Fibroblast of skin of abdomen (primary cell): ENCODE results near the gene LDHD.
"Not testable (repeated sequence)": the region's sequence is repeated elsewhere in the genome, so short reads cannot be mapped to it uniquely, and the experiment has no call there.

ENCODE experiments used
- DNase-seq: peaks from one replicate; pipeline ENCODE4 v3.0.0-alpha.2; 2013

LDHD gene

DNA sequence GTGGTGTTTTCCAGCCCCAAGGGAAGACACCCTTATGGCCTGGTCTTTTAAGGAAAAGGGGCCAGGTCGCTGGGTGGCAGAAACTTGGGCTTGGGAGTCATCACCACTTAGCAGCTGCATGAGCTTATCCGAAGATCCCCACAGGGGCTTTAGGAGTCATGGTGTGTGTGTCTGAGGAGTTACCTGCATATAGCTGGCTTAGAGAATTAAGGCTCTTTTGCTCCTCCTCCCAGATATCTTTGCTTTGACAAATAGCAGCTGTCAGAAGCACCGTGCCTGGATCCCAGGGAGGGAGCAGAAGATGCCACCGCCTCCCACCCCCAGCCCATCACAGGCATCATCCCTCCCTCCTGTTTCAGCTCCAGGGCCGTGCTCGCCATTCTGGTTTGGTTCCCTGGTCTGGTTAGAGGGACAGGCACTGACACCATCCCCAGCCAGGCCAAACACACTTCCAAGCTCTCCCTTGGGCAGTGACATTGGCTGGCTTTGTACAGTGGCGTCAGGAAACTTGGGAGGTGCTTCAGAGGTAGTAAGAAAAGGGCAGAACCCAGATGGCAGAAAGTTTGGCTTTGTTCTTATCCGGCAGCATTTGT is 17.4 kb downstream of the LDHD start:
- no peak for DNase-seq

DNA sequence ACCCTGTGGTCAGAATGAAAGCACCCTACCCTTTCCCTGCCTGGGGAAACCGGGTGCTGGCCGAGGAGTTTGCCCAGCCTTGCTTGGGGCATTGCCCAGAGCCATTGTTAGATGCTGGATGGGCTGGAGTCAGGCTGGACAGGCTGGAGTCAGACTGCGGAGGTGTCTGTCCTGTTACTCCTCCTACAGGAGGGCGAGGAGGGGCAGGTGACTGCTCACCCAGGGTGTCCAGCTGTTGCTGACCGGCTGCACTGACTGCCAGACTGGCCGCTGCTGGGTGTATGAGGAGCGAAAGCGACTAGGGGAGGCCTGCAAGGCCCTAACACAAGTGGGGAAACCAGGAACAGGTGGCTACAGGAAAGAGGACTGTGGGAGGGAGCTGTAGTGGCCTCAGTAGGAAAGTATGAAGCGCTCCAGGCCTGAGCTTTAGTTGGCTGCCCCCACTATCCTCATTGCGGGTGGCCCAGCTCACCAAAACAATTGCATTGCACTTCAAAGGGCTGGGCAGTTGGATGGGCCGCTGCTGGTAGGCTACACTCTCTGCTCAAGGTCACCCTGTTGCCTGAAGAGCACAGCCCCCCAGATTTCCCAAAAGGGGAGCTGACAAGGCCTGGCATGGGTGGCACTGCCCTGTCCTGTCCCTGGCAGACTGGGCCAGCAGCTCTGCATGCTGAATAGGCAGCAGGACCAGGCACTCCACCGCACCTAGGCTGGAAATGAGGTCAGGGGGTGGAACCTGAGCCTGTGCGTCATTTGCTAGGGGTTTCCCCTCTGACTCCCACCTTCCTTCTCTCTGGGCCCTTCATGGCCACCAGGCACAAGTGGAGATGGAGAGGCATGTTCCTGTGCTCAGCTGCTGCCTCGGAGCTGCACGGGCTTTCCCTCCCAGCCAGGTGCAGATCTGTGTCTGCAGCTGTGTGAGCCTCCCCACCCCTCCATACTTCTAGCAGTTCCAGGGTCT is 18.4 kb downstream of the LDHD start:
- no peak for DNase-seq

DNA sequence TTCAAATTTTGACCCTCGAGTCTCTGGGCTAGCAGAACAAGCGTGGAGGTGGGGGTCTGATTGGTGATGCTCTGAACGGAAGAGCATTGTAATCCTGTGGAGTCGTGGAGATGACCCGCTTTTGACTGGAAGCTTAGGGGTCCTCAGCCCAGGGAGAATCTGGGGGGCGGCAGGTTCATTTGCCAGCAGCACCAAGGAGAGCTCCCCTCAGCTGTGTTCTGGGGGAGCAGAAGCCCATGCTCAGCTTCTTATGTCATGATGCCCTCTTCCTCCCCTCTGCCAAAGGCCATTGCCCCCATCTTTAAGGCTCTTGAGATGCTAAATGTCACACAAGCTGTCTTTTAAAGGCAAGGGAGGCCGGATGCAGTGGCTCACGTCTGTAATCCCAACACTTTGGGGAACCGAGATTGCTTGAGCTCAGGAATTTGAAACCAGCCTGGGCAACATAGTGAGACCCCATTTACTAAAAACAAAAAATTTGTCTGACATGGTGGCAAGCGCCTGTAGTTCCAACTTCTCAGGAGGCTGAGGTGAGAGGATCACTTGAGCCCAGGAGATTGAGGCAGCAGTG is 19.3 kb downstream of the LDHD start:
- DNase-seq, result no peak

DNA sequence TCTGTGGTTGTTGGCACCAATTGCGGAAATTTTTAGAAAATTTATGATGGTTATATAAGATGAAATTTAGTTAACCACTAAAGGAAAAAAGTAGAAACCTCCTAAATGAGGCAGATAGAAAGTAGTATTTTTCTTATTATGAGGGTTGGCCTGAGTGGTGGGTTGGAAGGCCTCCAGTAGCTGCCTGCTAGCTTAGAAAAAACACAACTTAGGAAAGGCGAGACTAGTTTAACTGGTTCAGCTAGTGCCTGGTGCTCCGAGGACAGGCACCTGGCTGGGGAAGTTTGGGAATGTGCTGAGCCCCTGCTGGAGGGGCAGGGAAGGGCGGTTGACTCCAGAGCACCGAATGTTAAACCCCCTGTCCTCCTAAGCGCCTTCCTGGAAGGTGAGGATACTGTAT is 19.9 kb downstream of the LDHD start:
- DNase-seq, result no peak

DNA sequence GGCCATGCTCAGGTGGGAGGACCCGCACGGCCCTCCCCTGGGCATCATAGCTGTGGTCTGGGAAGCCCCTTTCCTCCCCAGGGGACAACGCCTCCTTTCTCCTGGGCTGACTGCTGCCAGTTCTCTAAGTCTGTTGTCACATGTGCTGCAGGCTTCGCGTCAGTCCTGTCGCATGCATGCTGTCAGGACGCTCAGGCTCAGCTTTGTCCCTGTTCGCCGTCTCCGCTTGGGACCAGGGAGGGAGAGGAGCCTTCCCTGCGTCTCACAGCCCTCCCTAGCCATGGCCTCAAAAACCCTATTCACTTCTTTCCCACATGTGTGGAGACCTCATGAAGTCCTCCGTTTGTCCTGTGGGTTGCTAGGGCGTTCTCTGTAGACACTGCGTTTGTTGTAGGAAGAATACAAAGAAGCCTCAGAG is 21.4 kb downstream of the LDHD start:
- no peak for DNase-seq

DNA sequence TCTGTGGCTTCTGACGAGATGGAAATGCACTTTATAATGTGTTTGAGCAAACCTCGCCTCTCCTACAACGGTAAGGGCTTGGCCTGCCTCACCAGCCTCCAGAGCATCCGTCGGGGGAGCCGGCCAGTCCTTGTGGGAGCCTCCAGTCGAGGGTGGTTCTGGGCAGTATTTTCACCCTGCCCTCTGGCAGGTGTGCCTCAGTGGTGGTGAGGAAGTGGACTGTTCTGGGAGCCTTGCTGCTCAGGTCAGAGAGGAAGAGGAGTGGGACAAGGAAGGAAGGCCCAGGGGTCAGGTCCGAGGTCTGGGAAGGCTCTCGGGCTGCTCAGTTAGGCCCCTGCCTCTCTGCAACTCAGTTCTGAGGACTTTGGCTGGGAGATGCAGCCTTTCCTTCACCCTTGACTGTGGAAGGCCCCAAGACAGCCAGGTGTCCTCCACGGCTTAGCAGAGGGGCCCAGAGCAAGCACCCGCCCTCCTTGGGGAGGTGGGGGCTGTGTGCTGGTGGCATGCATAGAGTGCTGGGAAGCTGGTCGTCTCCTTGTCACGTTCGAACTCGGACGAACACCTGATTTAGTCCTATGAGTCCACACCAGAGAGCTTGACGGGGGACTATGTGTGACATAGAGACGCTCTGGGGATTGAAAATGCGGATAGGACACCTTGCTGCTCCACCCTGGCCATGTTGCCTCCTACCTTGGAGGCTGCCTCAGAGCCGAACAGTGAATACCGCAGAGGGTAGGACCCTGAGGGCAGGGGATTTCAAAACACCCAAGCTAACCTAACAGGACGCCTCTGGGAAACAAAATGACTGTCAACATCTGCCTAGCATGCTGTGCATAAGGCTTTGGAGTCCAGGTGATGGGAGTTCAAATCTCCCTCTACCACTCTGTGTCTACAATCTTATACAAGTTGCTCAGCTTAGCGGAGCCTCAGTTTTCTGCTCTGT is 22.7 kb downstream of the LDHD start:
- no peak for DNase-seq

DNA sequence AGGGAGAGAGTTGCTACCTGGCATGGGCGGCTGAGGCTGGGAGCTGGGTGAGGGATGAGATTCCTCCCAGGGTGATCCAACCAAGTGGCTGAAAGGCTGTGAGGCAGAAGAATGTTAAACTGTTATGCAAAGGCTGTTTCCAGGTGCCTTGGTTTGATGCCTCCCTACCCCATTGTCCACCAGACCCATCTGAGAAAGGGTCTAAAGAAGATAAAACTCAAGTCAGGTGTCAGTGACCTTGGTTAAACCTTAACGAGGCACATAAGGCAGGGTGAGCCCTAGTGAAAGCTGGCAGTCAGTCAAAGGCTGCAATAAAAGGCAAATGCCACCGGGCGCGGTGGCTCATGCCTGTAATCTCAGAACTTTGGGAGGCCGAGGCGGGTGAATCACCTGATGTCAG is 23.8 kb downstream of the LDHD start:
- DNase-seq, result no peak

DNA sequence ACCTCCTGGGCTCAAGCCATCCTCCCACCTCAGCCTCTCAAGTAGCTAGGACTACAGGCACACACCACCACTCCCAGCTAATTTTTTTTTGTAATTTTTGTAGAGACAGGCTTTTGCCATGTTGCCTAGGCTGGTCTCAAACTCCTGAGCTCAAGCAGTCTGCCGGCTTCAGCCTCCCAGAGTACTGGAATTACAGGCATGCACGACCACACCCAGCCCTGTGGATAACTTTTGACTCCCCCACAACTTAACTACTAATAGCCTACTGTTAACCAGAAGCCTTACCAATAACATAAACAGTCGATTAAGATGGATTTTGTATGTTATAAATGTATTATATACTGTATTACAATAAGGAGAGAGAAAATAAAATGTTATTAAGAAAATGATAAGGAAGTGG is 25.0 kb downstream of the LDHD start:
- DNase-seq, result not testable (repeated sequence)

DNA sequence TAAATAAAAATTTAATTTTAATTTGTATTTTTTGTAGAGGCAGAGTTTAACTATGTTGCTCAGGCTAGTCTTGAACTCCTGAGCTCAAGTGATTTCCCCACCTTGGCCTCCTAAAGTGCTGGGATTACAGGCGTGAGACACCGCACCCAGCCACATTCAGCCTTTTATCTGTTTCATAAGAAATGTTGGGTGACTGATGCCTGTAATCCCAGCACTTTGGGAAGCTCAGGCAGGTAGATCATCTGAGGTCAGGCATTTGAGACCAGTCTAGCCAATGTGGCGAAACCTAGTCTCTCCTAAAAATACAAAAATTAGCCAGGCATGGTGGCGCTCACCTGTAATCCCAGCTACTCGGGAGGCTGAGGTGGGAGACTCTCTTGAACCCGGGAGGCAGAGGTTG is 25.7 kb downstream of the LDHD start:
- DNase-seq, result not testable (repeated sequence)

DNA sequence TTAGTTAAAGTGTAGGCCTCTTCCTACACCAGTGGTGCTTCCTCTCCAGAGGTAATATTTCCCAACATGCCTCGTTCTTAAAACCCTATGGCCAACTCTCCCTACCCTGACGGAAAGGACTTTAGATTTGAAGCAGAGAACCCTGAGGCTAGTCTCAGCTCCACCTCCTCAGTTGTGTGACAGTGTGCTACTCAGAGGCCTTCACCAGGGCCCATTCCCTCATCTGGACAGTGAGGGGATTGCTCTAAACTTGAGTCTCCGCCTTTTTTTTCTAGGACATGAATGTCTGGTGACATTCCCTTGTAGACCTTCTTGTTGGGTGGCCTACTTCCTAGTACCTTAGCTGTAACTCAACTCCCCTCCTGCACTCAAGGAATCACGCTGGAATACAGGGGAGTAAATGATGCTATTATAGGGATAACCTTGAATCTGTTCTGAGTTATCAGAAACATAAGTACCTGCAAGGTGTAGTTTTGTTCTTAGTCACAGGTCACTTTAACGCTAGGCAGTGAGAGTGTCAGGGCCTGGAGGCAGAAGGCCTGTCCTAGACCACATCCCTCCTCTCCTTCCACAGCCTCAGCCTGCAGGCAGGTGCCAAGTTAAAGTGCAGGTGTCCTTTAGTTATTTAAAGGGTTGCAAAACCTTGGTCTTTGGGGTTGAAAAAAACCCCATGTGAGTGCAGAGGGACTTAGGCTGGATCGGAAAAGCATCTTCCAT is 26.9 kb downstream of the LDHD start:
- no peak for DNase-seq

DNA sequence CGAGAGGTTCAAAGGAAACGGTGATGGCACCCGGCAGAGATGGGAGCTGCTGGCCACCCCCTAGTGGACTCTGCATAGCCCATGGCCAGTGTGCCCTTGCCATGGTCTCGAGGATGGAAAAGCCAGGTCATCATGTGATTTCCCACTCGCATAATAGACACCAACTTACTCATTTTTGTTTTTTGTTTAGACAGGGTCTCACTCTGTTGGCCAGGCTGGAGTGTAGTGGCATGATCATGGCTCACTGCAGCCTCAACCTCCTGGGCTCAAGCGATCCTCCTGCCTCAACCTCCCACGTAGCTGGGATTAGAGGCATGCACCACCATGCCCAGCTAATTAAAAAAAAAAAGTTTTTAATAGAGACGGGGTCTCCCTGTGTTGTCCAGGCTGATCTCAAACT is 27.6 kb downstream of the LDHD start:
- DNase-seq, result no peak

DNA sequence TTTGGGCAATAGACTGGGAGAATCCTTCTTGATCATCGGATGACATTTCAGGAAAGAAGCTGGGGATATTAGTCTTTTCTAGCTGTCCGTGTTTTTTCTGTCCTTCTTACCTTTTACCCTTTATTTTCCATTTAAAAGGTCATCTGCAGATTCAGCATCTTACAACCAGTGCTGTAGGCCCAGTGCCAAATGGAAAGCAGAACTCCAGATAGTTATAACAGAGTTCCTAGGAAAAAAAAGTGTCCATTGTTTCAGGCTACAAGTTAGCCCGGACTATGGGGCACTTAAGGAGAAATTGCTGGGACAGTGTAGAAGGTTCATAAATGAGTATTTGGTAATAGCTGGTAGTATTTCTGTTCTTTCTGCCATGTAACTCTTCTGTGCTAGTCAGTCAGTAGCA is 28.4 kb downstream of the LDHD start:
- DNase-seq, result no peak

DNA sequence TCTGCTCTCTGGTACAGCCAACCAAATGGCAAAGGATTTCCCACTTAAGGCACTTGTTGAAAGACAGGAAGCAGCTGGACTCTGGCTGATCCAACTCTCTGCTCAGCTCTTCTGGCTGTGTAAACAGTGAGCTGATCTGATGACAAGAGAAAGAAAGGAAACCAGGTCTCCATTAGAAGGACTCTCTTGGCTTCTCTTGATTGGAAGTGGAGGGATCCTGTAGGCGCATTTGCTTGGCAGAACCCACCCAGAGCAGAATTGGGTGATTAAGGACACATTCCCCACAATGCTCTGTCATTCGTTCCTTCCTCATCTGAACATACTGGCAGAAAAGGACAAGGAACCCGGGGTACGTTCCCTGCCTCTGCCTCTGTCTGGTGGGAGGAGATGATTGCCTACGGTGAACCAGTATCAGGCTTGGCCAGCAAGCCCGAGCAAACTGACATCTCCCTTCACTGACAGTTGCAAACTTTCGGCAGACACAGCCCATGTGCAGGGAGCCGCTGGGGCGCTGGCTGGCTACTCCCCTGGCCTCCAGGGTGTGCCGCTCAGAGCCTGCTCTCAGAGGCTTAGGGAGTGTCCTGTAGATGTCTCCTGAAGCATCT is 29.1 kb downstream of the LDHD start:
- DNase-seq, result peak; percentile 67

DNA sequence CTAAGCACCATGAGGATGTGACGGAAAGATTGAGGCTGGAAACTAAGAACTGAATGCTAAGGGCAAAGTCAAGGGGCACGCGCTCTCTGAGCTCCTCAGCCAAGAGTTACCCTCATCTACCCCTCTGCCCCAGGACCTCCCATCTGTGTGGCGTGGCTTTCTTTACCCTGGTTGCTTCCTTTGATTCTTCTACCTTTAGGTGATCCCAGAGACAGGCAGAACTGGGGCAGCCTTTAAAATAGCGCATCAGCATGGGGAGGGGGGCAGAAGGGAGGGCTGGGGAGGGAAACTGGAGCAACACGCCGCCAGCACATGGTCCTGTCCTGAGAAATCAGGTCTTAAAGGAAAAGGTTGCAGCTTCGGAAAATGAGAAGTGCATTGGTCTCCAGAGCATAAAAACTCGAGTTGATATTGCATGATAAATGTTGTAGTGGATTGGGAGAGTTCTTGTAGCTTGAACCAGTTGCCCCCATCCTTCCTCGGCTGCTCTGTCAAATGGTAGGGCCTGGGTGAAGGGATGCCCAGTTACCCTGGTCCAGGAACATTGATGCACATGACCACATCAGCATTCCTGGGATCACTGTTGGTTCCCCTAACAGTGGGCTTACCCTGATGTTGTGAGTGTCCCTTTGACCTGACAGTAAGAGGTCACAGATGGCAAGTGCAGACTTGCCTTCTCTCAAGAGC is 29.7 kb downstream of the LDHD start:
- no peak for DNase-seq

DNA sequence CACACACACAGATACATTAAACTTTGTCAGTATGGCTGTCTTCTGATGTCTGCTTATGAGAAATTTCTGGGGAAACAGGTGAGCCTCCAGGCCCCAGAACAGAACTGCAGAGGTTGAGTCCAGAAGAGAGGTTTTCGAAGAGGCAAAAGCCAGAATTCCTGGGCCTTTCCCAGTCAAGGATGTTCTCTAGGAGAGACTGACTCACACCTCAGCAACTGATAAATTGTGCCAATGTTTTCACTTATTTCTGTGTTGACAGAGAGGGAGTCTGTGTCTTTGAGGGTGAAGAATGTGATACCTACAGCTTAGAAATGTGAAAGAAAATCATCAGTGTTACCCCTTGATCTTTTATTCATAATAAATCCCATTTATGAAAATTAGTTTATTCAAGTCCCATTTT is 30.3 kb downstream of the LDHD start:
- DNase-seq, result peak; percentile 48

DNA sequence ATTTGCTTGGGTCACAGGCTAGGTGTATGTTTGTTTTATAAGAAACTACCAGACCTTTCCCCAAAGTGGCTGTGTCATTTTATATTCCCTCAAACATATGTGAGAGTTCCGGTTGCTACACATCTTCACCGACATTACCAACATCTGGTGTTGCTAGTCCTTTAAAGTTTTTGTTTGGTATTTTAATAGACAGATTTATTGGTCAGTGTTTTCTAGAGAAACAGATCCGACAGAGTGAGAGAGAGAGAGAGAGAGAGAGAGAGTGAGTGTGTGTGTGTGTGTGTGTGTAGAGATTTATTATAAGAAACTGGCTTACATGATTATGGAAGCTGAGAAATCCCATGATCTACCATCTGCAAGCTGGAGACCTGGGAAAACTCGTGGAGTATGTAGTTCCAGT is 31.0 kb downstream of the LDHD start:
- DNase-seq, result peak; percentile 50

DNA sequence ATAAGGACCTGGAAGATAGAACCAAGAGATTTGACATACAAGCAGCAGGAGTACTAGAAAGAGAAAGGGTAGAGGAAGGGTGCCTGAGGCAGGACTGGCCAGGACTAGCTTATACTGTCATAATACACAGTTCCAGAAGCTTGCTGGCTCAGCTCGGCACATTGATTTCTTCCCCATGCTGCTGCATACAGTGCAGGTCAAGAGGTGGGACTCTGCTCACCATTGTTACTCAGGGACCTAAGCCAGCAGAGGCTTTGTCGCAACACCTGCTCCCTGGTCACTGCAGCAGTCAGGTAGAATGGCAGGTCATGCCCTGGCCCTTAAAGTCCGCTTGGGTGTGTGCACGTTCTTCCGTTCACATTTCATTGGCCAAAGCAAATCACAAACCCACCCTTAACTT is 32.8 kb downstream of the LDHD start:
- no peak for DNase-seq

DNA sequence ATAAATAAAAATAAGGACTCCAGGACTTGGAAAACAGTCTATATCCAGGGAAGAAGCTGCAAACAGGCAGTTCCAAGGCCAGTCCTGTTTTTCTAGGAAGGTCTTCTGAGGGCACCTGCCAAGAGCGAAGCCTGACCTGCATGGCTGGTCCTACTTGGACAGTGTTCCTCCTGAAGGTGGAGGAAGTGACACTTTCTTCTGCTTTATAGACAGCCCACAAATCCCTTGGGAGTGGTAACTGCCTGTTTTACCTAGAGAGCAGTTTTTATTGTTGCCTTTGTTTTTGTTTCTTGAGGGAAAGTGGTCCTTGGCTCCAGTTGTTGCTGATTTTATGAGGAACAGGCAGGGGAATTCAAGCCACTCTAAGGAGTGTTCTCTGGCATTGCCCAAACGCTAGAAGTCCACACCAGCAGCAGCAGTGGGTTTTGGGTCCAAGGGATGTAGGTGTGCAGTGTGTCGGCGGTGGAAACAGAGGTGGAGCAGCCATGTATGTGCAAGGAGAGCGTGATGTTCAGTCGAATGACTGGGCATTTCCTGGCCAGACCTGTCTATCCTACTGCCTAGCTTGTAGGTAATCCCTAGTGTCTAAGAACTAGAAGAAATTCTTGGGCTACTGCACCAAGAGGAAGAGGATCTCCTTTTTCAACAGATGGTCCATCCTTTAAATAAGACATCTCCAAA is 35.3 kb downstream of the LDHD start:
- no peak for DNase-seq

DNA sequence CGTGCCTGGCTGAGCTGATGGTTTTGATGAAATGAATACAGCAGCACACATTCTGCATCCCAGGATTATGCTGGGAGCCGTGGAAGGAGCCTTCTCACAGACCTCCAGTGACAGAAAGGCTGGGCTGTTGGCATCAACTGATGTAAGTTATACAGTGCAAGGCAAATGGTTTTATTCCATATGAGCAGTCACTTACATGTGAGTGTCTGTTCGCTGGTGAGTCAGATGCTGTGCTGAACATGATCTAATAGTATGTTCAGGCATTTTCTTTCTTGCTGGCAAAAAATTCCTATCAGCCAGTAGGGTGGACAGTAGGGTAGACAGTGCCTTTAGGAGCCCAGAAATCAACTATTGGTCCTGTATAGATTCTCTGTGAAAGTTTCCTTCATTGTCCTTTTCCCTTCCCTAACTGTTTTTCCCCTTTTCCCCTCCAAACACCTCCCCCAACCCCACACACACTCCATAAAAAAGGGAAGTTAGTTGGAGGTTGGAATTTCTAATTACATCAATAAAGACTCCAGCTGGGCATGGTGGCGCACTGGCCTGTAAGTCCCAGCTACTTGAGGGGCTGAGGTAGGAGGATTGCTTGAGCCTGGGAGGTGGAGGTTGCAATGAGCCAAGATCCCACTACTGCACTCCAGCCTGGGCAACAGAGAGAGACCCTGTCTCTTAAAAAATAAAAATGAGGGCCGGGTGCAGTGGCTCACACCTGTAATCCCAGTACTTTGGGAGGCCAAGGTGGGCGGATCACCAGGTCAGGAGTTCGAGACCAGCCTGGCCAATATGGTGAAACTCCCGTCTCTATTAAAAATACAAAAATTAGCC is 36.2 kb downstream of the LDHD start:
- peak; percentile 83 for DNase-seq
